ELF-1 (cell line): ENCODE measurements around the gene AGMO.

Experiments
- DNase-seq: peaks from one replicate; pipeline ENCODE4 v3.0.0-alpha.2; 2016; ENCODE audit warnings: low read depth, low spot score

AGMO gene

GRCh38 chr7:15498465-15498864 is 63.4 kb downstream of the AGMO start:
- DNase-seq: no peak

GRCh38 chr7:15495170-15495569 is 66.6 kb downstream of the AGMO start:
- DNase-seq: no peak

GRCh38 chr7:15494711-15495110 is 67.1 kb downstream of the AGMO start:
- no peak for DNase-seq

GRCh38 chr7:15491361-15491760 is 70.5 kb downstream of the AGMO start:
- DNase-seq: no peak

GRCh38 chr7:15490291-15490690 is 71.5 kb downstream of the AGMO start:
- no peak for DNase-seq

GRCh38 chr7:15489861-15490260 is 72.0 kb downstream of the AGMO start:
- DNase-seq: no peak

- no peak for DNase-seq
Observed at GRCh38 chr7:15489383-15489782, 72.4 kb downstream of the AGMO start.

- DNase-seq: no peak
Observed at GRCh38 chr7:15488401-15488800, 73.4 kb downstream of the AGMO start.

GRCh38 chr7:15487896-15488295 is 73.9 kb downstream of the AGMO start:
- no peak for DNase-seq

- no peak for DNase-seq
Observed at GRCh38 chr7:15485998-15486397, 75.8 kb downstream of the AGMO start.

GRCh38 chr7:15485431-15485830 is 76.4 kb downstream of the AGMO start:
- DNase-seq: no peak

- DNase-seq: no peak
Observed at GRCh38 chr7:15481132-15481531, 80.7 kb downstream of the AGMO start.

- no peak for DNase-seq
Observed at GRCh38 chr7:15478401-15478800, 83.4 kb downstream of the AGMO start.

GRCh38 chr7:15476531-15476918 is 85.3 kb downstream of the AGMO start:
- DNase-seq: no peak

- no peak for DNase-seq
Observed at GRCh38 chr7:15475808-15476530, 85.8 kb downstream of the AGMO start.

GRCh38 chr7:15471669-15471950 is 90.2 kb downstream of the AGMO start:
- no peak for DNase-seq

GRCh38 chr7:15470825-15471668 is 90.8 kb downstream of the AGMO start:
- no peak for DNase-seq

- DNase-seq: no peak
Observed at GRCh38 chr7:15464667-15465121, 97.1 kb downstream of the AGMO start.

GRCh38 chr7:15463801-15464666 is 97.8 kb downstream of the AGMO start:
- DNase-seq: no peak

- no peak for DNase-seq
Observed at GRCh38 chr7:15462721-15463389, 99.0 kb downstream of the AGMO start.

- DNase-seq: no peak
Observed at GRCh38 chr7:15461576-15461975, 100.2 kb downstream of the AGMO start.
